HG03342 (cell line): ENCODE data around the gene NECAB3.

Source experiments
- ATAC-seq: cut with Tn5 transposase; IDR thresholded peaks from one replicate; pipeline ENCODE4 v1.9.1; 2021; ENCODE audit warnings: mild to moderate bottlenecking, moderate library complexity; ENCODE audit not compliant: unreplicated experiment

Gene NECAB3

GRCh38 chr20:33622705-33623365 is 51.4 kb downstream of the NECAB3 start:
- no peak for ATAC-seq

- no peak for ATAC-seq
Observed at GRCh38 chr20:33621717-33622400, 52.4 kb downstream of the NECAB3 start.

- ATAC-seq, result no peak
Observed at GRCh38 chr20:33612001-33612400, 62.2 kb downstream of the NECAB3 start.

GRCh38 chr20:33611106-33611505 is 63.1 kb downstream of the NECAB3 start:
- no peak for ATAC-seq

GRCh38 chr20:33609504-33609903 is 64.7 kb downstream of the NECAB3 start:
- ATAC-seq, result no peak
